ENCODE data around the gene TAL1. TPM values are rescaled to one million over a fixed set of nuclear protein-coding genes. Genes with fewer than 3 reads are reported as not detected.
A peak's percentile ranks its signal among the peaks of the same experiment; 100 is the strongest.
"Not testable (repeated sequence)": the region's sequence is repeated elsewhere in the genome, so short reads cannot be mapped to it uniquely, and the experiment has no call there.

The TAL1 gene
- total and polyA plus RNA-seq, 2 donors (not counting 1 experiment from before 2014, with no cell fraction given), result 0.01 TPM; not detected in 1

- H4K20me1 ChIP-seq (ENCODE audit: control insufficient read depth, extremely low read depth, insufficient read depth, low read length), result no peaks in the 10 kb centered on the region
- peaks cover 4% of the 10 kb centered on the region for H3K27me3 ChIP-seq (ENCODE audit: control insufficient read depth, insufficient read depth, low read length)
- DNase-seq (ENCODE audit: low read depth in 2 of 2), result no peak
- no peak overlapping the region for H2AFZ ChIP-seq (ENCODE audit: low read length)
- no peaks in the 10 kb centered on the region for H3K36me3 ChIP-seq (ENCODE audit: control insufficient read depth, insufficient read depth, low read length)
- no peaks in the 10 kb centered on the region for H3K9me3 ChIP-seq (ENCODE audit: control insufficient read depth, insufficient read depth, low read depth, low read length)
- H3K9ac ChIP-seq (ENCODE audit: insufficient read depth, low read length), result no peak overlapping the region
- no peaks in the 10 kb centered on the region for H3K79me2 ChIP-seq (ENCODE audit: control insufficient read depth, insufficient read depth, low read length)
- no peak overlapping the region for H3K27ac ChIP-seq (ENCODE audit: insufficient read depth, low read length)
- no peak overlapping the region for H3K4me2 ChIP-seq (ENCODE audit: extremely low read depth, insufficient read depth, low read length)
- no peak overlapping the region for H3K4me3 ChIP-seq (replicated peaks in 1 of 4; ENCODE audit: control extremely low read depth in 1 of 4, insufficient read depth in 1 of 4, low read depth in 3 of 4, low read length in 4 of 4)
- H3K4me1 ChIP-seq (ENCODE audit: control insufficient read depth, extremely low read depth, insufficient read depth, low read length), result peaks cover 2% of the 10 kb centered on the region
- TF ChIP-seq EZH2 (IDR thresholded peaks at IDR 0.05; ENCODE audit: low read length, missing control alignments), result no peak
- TF ChIP-seq, protein P1, sequence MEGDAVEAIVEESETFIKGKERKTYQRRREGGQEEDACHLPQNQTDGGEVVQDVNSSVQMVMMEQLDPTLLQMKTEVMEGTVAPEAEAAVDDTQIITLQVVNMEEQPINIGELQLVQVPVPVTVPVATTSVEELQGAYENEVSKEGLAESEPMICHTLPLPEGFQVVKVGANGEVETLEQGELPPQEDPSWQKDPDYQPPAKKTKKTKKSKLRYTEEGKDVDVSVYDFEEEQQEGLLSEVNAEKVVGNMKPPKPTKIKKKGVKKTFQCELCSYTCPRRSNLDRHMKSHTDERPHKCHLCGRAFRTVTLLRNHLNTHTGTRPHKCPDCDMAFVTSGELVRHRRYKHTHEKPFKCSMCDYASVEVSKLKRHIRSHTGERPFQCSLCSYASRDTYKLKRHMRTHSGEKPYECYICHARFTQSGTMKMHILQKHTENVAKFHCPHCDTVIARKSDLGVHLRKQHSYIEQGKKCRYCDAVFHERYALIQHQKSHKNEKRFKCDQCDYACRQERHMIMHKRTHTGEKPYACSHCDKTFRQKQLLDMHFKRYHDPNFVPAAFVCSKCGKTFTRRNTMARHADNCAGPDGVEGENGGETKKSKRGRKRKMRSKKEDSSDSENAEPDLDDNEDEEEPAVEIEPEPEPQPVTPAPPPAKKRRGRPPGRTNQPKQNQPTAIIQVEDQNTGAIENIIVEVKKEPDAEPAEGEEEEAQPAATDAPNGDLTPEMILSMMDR (conservative IDR thresholded peaks at IDR 0.05 in 1 of 2, IDR thresholded peaks at IDR 0.05 in 1 of 2; ENCODE audit: low read depth in 1 of 2, low read length in 2 of 2), result no peak
Measured at GRCh38 chr1:47194311-47194710, 37.7 kb downstream of the TAL1 start.

GRCh38 chr1:47193496-47193895, 38.5 kb downstream of the TAL1 start:
- H3K9me3 ChIP-seq (ENCODE audit: control insufficient read depth, insufficient read depth, low read depth, low read length); H3K79me2 ChIP-seq (ENCODE audit: control insufficient read depth, insufficient read depth, low read length); H3K27ac ChIP-seq (ENCODE audit: insufficient read depth, low read length); H3K4me1 ChIP-seq (ENCODE audit: control insufficient read depth, extremely low read depth, insufficient read depth, low read length); H3K4me2 ChIP-seq (ENCODE audit: extremely low read depth, insufficient read depth, low read length); H3K4me3 ChIP-seq (replicated peaks in 1 of 4; ENCODE audit: control extremely low read depth in 1 of 4, insufficient read depth in 1 of 4, low read depth in 3 of 4, low read length in 4 of 4); H4K20me1 ChIP-seq (ENCODE audit: control insufficient read depth, extremely low read depth, insufficient read depth, low read length); DNase-seq (ENCODE audit: low read depth in 2 of 2); H2AFZ ChIP-seq (ENCODE audit: low read length); H3K9ac ChIP-seq (ENCODE audit: insufficient read depth, low read length); H3K36me3 ChIP-seq (ENCODE audit: control insufficient read depth, insufficient read depth, low read length); H3K27me3 ChIP-seq (ENCODE audit: control insufficient read depth, insufficient read depth, low read length): not testable (repeated sequence)

GRCh38 chr1:47192458-47193384, 39.3 kb downstream of the TAL1 start:
- no peak overlapping the region for H3K4me2 ChIP-seq (ENCODE audit: extremely low read depth, insufficient read depth, low read length)
- peak; percentile 40 to 60 for DNase-seq (ENCODE audit: low read depth in 2 of 2)
- no peak for TF ChIP-seq EZH2 (IDR thresholded peaks at IDR 0.05; ENCODE audit: low read length, missing control alignments)
- TF ChIP-seq, protein P1 (conservative IDR thresholded peaks at IDR 0.05 in 1 of 2, IDR thresholded peaks at IDR 0.05 in 1 of 2; ENCODE audit: low read depth in 1 of 2, low read length in 2 of 2), result peak; percentile 97 to 99

More at GRCh38 chr1:47192458-47193384, 39.3 kb downstream of the TAL1 start:
- peaks cover 2% of the 10 kb centered on the region for H3K4me1 ChIP-seq (ENCODE audit: control insufficient read depth, extremely low read depth, insufficient read depth, low read length)
- no peak overlapping the region for H3K9ac ChIP-seq (ENCODE audit: insufficient read depth, low read length)
- H2AFZ ChIP-seq (ENCODE audit: low read length), result no peak overlapping the region
- no peaks in the 10 kb centered on the region for H3K79me2 ChIP-seq (ENCODE audit: control insufficient read depth, insufficient read depth, low read length)
- no peak overlapping the region for H3K4me3 ChIP-seq (replicated peaks in 1 of 4; ENCODE audit: control extremely low read depth in 1 of 4, insufficient read depth in 1 of 4, low read depth in 3 of 4, low read length in 4 of 4)
- no peak overlapping the region for H3K27ac ChIP-seq (ENCODE audit: insufficient read depth, low read length)
- no peaks in the 10 kb centered on the region for H3K27me3 ChIP-seq (ENCODE audit: control insufficient read depth, insufficient read depth, low read length)
- no peaks in the 10 kb centered on the region for H4K20me1 ChIP-seq (ENCODE audit: control insufficient read depth, extremely low read depth, insufficient read depth, low read length)
- H3K36me3 ChIP-seq (ENCODE audit: control insufficient read depth, insufficient read depth, low read length), result no peaks in the 10 kb centered on the region
- no peaks in the 10 kb centered on the region for H3K9me3 ChIP-seq (ENCODE audit: control insufficient read depth, insufficient read depth, low read depth, low read length)

All from fibroblast of lung (primary cell).